GM21526 (cell line): ENCODE results near the gene CHST11.

Experiments
- ATAC-seq: cut with Tn5 transposase; IDR thresholded peaks from one replicate; pipeline ENCODE4 v1.9.1; 2021; ENCODE audit warnings: moderate library complexity; ENCODE audit not compliant: unreplicated experiment, low FRiP score

The CHST11 gene

DNA sequence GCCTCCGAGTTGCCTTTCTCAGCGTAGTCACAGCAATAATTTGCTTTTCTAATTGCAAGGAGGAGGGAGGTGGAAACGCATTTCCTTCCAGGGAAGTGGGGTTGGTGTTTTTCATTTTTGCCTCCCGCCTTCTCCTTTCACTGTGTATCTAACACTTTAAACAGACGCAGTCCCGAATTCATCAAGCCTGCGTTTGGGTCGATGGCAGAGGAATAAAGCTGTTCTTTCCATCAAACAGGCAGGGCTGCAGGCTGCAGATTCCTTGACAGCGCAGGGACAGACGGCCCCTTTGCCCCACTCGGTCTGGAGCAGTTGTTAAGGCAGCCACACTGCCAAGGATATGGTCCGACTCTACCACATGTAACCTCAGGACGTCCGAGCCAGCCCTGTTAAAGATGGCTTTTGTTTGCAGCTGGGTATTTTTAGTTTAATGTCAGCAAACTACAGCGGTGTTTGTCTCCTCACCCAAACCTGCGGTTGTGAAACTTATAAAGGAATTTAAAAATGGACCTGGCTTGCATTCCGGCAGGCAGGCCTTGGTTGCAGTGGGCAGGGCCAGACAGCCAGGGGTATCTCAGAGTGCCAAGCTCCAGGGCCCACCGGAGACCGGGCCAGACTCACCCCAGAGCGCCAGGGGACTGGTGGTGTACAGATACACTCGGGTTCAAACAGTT is 2.1 kb downstream of the CHST11 start:
- no peak for ATAC-seq

DNA sequence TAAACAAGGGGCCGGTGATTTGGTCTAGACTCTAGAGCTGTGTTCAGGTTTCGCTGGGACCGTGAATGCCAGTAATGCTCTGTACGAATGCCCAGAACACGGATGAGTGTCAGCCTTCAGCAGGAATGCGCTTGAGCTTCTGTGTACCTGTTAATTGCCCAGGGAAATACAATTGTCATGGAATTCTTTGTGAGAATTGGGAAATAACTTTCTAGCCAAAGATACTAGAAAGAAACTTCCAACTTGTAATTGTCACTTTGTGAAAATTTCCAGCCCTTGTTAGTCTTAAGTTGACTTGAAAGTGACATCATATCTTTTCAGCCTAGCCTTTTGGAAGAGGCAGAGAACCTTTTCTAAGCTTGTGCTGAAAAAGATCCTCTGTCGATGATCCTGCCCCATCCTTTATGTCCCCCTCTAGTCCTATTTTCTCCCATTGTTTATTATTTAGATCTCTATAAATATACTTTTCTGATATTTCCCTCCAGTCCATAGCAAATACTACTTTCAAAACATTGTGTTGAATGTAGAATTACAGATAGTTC is 2.7 kb downstream of the CHST11 start:
- ATAC-seq = no peak

DNA sequence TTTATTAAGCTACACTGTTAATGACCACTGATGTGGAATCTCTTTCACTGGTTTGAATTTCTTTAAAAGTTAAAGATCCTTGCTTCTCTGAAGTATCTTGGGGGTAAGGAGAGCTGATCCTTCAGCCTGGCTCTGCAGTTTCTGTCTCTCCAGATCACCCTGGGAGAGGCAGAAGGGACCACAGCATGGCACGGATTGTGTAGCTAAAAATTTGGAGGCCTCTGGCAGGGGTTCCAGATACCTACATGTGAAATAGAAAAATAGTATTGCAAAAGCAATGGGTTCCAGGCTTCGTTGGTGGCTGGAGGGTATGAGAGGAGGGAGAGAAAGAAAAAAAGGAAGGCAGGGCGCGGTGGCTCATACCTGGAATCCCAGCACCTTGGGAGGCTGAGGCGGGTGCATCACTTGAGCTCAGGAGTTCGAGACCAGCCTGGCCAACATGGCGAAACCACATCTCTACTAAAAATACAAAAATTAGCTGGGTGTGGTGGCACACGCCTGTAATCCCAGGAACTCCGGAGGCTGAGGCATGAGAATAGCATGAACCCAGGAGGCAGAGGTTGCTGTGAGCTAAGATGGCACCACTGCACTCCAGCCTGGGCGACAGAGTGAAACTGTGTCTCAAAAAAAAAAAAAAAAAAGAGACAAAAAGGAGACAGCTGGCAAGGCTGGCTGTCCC is 3.4 kb downstream of the CHST11 start:
- ATAC-seq = no peak

DNA sequence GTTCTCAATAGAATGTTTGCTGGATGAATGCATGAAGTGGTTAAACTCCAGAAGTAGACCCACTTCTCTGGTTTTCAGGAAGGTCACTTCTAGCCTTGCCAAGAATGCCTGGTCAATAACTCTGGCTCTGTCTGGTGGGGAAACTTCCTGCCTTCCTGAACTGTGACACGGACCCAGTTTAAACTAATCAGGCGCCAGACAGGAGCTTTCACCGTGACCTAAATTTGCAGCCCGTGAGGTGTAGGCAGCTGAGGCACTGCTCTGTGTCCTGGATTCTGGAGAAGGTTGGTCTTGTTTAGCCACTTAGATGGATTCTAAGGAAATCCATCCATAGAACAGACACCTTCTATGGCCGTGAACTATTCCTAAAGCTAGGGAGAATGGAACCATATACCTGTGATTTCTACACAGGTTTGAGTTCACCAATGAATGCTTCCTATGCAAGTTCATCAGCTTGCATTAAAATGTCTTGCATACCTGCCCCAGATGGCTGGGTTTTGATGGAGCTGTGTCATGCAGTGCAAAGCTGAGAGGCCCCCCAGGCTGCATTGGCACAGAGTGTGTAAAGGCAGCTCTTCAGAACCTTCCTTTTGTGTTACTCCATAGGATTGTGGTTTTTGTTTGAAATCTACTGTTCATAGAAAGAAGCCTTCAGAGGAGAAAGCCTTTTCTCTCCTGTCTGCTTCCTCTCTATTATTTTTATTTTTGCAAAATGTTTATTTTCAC is 4.4 kb downstream of the CHST11 start:
- ATAC-seq = no peak

DNA sequence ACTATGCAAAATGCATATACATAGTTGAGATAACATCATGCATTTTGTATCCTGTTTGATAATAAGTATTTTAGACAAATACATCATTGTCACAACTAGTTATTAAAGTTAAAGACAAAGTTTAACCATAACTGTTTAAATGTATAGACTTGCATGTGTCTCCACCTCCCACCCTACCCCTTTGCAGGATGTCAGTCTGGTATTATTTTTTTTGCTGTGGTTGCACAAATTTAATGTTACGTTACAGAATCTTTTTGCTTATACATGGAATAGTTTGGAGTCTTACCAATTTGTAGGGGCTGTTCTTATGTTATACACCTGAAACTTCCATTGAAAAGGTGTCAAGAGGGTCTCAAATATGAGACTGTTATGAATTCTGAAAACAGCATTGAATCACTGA is 5.6 kb downstream of the CHST11 start:
- no peak for ATAC-seq

DNA sequence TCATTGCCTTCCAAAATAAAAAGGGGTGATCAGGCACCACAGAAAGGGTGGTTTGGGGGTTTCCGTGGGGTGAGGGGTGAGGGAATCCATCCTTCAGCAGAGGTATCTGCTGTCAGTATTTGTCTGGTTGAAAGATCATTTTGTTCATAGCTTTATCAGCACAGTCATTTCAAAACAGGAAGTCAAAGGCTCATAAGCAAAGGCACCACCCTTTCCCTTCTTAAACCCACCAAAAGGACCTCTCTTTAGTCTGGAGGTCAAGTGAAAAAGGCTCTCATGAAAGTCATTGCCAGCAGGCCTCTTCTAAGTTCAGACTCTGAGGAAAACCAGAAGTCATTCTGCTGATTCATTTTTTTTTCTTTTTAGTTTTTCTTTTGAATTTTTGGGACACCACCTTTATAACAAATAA is 6.2 kb downstream of the CHST11 start:
- ATAC-seq = peak; percentile 42

DNA sequence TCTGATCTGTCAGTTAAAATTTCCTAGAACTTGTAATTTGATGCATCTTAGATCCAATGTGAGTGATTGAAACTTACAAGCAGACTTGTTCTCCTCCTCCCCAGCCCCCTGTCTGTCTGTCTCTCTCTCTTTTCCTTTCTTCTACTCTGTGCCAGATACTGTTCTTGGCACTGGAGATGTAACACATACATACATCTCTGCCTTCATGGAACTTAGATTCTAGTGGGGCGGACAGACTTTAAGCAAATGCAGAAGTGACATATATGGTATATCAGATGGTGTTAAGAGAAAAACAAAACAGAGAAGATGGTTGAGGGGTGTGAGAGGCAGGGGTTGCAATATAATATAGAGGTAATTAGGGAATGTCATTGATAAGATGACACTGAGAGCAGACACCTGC is 6.6 kb downstream of the CHST11 start:
- no peak for ATAC-seq

DNA sequence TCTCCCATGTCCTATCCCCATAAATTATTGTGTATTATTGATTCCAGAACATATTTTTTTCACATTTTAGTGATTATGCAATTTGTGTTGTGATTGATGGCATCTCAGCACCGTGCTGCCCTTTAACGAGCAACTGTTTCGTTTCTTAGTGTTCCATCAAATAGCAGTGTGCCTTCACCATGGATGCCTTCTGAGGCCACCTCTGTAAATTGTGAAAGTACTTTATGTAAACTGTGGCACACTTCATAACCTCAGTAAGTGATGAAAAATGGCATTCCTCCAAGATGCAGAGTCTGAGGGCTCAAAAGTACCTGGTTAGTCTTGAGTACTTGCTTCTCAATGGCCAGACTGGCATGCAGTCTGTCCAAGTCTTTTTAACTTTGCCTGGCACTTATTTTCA is 8.2 kb downstream of the CHST11 start:
- ATAC-seq = no peak

DNA sequence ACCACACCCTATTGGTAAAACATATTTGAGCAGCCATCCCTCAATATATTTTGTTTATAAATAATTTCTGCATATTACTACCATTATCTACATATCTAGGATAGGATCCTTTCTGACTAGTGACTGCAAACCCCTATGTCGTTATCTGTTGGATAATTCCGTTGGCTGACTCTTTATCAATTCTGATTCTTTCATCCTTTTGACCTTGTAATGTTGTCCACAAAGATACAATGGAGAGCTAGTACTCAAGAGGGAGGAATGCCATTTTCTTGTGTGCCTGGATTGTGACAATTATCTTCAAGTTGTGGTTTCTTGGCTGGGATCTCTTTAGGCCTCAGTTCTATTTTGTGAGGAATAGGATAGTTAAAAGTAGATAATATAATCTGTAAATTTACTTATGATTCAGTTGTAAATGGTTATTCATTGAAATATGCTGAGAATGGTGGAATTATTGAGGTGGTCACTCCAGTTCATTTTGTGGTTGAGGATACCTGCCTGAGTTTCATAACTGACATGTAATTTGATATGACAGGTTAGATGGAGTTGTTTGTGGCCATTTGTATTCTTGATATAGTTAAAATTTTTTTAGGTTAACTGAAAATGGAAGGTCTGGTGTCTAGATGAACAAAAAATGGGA is 10.1 kb downstream of the CHST11 start:
- no peak for ATAC-seq

DNA sequence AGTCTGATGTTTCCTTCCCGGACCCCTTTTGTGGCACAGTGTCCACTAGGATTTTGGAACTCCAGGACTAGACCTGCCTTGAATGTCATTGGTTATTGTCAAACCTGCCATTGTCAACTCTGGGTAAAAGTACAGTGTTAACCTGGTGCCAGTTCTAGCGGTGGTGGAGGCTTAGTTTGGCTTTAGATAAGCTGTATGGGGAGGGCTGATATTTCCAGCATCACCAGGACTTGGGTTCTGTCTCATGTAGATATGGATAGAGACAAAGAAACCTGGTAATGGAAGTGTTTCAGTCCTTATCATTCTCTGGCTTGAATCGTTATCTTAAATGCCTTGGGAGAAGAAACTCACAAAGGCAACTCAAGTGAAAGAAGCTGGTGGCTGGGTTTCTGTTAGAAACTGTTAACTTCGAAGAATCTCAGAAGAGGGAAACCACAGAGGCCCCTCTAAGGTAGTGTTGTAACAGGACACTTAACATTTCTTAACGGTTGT is 10.6 kb downstream of the CHST11 start:
- ATAC-seq = no peak

DNA sequence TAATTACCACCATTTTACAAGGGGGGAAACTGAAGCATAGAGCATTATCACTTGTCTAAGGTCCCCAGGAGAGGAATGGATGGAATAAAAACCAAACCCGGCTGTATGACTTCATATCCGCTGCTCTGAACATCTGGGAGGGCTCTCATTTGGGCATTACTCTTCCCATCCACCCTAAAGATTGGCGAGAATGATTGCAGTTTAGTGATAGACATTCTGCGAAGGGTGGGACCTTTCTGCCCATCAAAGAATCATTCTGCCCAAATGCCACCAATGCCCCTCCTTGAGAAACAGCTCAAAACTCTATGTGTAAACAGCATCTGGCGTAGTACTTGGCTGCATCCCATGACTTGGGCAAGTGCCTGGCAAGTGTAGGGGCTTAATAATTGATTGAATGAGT is 11.6 kb downstream of the CHST11 start:
- no peak for ATAC-seq

DNA sequence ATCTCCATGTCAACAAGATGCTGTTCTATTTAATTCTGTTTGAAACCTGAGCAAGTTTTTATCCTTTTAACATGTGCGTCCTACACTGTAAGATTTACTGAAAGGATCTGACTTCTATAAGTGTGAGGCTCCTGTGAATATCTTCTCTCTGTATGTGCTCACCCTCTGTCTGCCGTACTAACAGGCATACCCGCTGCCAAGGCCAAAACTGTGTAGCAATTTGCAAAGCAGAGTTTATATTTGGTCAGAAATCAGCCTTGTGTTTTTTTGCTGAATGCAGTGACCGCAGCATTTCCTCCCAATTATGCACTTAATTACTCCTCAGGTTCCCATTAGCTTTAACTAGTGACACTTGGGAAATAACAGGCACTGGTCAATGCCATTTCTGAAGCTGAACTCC is 12.3 kb downstream of the CHST11 start:
- no peak for ATAC-seq

DNA sequence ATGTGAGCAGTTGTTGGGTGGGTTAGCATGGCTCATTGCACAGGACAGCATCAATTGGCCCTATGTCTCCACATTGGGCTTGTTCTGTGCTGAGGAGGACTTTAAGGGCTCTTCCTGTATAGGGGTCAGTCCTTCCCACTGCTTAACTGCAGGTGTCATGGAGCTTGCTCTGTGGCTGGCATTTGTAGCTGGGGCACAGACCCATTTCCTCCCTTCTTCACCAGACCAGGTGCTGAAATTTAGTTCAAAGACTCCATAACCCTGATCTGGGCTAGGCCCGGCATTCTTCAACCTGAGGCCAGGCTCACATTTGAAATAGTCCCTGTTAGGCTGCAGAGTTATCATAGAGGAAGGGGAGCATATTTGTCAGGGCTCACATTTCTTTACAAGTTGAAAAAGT is 12.8 kb downstream of the CHST11 start:
- no peak for ATAC-seq

DNA sequence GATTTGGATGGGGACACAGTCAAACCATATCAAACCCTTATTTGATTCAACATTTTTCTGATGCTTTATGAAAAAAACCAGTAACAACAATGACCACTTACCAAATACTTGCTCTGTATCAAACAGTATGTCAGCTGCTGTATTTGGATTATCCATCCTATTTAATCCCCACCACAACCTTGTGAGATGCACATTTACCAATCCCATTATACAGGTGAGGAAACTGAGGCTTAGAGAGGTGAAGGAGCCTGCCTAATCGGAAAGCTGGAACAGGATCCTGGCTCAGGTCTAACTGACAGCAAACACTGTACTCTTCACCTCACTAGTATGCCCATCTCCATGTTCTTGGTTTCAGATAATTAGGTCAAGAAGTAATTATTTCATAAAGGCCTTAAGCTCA is 13.8 kb downstream of the CHST11 start:
- no peak for ATAC-seq

DNA sequence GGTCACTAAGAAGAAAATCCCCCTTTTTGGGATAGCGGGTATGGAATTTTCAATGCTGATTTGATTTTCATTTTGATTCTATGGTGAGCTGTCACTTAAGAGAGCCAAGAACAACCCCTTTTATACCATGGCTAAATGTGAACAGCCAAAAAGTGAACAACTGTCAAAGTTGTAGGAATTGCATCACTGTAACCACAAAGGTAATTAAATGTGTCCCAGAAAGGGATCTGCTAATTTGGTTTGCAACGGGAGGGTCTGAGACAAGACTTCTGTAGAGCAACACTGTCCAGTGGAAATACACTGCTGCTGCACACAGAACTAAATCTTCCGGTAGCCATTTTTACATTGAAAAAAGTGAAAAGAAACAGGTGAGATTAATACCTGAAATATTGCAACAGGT is 14.6 kb downstream of the CHST11 start:
- ATAC-seq = no peak

DNA sequence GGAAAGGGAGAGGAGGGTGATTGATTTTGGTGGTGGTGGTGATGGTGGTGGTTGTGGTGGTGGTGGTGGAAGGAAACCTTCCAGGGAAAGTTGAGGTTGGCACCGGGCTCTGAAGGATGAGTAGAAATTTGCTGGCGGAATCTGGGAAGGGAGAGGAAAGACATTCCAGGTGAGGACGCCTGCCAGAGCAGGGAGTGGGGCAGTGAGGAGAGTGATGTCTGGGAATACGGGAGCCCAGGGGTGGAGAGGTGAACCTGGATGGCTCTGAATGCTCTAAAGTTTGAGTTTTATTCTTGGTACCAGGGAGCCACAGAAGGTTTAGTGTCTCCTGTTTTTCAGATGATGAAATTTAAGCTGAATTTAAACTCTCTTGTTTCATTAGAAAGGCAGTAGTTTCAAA is 16.0 kb downstream of the CHST11 start:
- ATAC-seq = no peak

DNA sequence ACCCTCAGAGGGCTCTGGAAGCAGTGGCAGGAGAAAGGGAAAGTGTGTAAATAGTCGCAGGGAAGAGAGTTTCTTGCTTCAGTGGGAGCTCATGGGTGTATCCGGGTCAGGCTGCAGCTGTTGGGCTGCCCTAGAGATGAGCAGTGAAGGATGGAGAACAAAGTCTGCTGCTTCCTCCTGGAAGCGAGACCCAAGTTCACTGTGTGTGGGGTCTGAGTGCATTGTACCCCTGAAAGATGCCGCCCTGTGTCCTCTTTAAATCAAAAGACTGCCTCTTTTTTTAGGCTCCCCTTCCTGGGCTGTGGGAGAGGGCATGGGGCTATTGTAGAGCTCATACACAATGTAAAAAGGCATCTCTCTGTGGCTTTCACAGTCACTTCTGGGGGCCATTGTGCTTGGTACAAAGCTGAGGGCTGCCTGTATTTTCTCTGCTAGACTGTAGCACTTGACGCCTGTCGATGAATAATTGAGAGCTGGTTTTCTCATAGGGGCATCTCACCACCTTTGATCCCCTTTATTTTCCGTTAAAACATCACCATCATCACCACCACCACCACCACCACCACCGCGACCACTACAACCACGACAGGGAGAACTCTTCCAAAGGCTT is 16.7 kb downstream of the CHST11 start:
- peak; percentile 57 for ATAC-seq

DNA sequence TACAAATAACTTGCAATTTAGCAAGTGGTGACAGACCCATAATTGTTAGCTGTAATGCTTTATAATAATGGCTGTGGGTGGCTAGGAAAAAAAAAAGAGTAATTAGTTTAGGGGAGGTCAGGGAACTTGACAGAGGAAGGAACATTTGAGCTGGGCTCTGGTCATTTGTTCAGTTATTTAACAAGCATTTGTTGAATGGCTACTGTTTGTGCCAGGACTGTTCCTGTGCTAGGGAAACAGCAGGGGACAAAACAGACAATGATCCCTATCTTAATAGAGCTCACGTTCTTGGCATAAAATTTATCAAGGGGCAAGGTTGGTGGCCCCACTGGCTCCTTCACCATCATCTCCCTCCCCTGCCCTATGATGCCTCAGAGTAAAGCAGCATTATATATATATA is 18.5 kb downstream of the CHST11 start:
- ATAC-seq = no peak

DNA sequence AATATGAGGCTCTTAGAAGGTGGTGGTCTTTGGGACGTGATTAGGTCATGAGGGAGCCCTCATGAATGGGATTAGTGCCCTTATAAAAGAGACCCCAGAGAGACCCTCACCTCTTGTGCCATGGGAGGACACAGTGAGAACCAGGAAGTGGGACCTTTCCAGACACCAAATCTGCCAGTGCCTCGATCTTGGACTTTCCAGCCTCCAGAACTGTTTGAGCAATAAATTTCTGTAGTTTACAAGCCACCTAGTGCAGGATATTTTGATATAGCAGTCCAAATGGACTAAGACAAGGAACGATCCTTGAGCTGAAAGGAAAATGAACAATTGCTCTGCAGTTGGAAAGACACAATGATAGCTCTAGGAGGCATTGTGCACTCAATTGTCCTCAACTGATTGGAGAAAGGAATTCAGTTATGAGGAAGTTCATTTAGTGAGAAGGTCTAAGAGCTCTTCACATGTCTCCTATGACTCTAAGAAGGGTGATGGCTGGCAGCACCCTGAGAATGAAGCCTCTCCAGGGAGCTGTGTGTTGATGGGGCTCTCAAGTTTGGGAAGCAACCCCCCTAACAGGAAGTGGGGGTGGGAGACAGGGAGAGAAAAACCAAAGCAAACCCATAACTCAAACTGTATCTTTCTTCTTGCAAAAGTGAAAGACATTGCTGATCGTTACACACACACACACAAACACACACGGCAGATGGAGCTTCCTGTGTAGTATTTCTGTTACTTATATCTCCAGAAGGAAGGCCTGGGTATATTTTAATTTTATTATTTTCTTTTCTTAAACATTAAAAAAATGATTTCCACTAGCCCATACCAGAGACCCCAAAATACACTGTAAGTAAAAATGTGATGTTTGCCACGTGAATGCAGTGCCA is 21.0 kb downstream of the CHST11 start:
- no peak for ATAC-seq
